RKO (cell line): ENCODE measurements around the gene NEURL2.
"Not testable (repeated sequence)": the region's sequence is repeated elsewhere in the genome, so short reads cannot be mapped to it uniquely, and the experiment has no call there.

ENCODE experiments used
- DNase-seq: peaks from one replicate; pipeline ENCODE4 v3.0.0-alpha.2; 2016; ENCODE audit warnings: low spot score

The NEURL2 gene, protein sequence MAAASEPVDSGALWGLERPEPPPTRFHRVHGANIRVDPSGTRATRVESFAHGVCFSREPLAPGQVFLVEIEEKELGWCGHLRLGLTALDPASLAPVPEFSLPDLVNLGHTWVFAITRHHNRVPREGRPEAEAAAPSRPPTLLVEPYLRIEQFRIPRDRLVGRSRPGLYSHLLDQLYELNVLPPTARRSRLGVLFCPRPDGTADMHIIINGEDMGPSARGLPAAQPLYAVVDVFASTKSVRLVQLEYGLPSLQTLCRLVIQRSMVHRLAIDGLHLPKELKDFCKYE

DNA sequence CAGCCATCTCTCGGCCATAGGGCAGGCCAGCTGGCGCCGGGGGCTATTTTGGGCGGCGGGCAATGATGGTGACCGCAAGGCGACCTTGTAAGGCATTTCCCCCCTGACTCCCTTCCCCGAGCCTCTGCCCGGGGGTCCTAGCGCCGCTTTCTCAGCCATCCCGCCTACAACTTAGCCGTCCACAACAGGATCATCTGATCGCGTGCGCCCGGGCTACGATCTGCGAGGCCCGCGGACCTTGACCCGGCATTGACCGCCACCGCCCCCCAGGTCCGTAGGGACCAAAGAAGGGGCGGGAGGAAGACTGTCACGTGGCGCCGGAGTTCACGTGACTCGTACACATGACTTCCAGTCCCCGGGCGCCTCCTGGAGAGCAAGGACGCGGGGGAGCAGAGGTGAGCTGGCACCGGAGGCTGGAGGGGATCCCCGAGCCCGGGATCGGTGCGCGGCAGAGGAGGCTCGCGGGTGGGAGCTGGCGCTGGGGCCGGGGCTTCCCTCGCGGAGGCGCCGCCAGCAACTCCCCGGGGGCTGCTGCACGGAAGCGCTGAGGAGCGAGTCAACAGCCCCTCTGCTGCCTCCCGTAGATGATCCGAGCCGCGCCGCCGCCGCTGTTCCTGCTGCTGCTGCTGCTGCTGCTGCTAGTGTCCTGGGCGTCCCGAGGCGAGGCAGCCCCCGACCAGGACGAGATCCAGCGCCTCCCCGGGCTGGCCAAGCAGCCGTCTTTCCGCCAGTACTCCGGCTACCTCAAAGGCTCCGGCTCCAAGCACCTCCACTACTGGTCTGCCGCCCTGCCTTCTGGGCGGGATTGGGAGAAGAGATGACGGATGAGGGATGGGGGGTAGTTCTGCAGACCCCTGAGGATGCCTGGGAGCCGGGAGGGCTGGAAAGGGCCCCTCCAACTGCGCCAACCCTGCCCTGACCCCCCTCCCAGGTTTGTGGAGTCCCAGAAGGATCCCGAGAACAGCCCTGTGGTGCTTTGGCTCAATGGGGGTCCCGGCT, at the start of gene NEURL2, which contains the start of gene CTSA:
TSS of gene NEURL2 (minus strand) at position 224 of the 999 bp plus-strand sequence. CDS start at position 7, 217 bp downstream.
TSS of gene CTSA (plus strand) at position 351 of the 999 bp plus-strand sequence. CDS start at position 585, 234 bp downstream.
- DNase-seq, result peak; percentile 96

GRCh38 chr20:45940469-45940868, 49.5 kb upstream of the NEURL2 start:
- no peak for DNase-seq

- peak; percentile 49 for DNase-seq
These were observed 49.0 kb upstream of the NEURL2 start for GRCh38 chr20:45940053-45940452.

DNA sequence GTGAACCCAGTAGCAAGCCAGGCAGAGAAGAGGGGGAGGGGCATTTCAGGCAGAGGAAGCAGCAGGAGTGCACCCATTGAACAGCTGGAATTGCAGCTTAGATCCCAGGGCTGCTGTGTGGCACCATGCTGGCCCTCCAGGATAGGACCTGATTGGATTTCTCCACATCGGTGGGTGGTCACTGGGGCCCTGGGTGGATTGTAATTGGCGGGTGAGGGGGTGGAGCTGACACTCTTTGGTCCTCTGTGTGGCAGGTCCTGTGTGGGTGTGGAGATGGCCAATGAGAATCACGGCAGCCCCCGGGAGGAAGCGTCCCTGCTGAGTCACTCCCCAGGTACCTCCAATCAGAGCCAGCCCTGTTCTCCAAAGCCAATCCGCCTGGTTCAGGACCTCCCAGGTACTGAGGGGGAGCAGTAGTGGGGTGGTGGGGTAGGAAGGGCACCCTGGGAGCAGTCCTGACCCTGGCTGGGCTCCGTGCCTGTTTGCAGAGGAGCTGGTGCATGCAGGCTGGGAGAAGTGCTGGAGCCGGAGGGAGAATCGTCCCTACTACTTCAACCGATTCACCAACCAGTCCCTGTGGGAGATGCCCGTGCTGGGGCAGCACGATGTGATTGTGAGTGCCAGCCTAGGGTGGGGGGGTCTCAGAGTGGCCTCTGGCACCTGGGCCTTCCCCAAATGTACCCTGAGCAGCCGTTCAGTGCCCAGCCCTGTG, 47.9 kb upstream of the NEURL2 start:
- no peak for DNase-seq

GRCh38 chr20:45937765-45938164, 46.8 kb upstream of the NEURL2 start:
- DNase-seq, result no peak

GRCh38 chr20:45935416-45936046, 44.5 kb upstream of the NEURL2 start:
- DNase-seq, result peak; percentile 79

DNA sequence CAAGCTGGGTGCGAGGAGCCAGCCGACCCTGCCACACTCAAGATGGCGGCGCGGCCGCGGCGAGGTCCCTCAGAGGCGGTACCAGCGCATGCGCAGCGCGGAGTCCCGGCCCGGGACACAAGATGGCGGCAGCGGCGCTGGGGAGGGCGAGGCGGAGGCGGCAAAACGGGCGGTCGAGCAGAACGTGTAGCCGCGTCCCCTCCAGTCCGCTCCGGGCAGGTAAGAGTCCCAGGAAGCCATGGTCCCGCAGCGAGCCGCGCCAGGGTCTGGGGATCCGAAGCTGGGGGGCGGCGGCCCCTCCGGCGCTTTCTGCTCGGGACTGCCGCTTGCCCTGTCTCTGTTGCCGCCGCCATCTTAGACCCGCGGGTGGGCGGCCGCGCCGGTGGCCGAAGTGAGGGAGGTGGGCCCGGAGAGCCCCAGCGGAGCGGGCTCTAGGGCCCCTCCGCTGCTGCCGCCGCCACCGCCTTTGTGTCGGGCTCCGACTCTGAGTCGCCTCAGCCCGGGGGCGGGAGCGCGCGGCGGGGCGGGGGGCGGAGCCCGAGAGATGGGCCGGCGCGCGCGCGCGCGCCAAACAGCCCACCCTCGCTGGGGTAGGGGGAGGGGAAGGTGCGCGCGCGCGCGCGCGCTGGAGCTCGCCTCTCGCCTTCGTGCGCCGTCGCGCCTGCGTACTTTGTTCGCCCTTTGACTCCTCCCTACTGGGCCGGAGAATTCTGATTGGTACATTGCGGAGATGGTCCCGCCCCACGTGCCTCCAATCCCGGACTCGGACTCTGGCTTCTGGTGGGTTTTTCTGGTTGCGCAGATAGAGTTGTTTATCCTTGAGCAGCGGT, 43.8 kb upstream of the NEURL2 start, which contains the start of gene PCIF1:
TSS of gene PCIF1 (plus strand) at position 98 of the 830 bp plus-strand sequence. CDS start 4,317 bp downstream, outside the sequence.
- peak; percentile 98 for DNase-seq

GRCh38 chr20:45934046-45934585, 43.1 kb upstream of the NEURL2 start:
- DNase-seq, result peak; percentile 77

- DNase-seq, result peak; percentile 96
These were observed 42.4 kb upstream of the NEURL2 start for GRCh38 chr20:45933266-45934045.

GRCh38 chr20:45931680-45932079, 40.7 kb upstream of the NEURL2 start:
- not testable (repeated sequence) for DNase-seq

DNA sequence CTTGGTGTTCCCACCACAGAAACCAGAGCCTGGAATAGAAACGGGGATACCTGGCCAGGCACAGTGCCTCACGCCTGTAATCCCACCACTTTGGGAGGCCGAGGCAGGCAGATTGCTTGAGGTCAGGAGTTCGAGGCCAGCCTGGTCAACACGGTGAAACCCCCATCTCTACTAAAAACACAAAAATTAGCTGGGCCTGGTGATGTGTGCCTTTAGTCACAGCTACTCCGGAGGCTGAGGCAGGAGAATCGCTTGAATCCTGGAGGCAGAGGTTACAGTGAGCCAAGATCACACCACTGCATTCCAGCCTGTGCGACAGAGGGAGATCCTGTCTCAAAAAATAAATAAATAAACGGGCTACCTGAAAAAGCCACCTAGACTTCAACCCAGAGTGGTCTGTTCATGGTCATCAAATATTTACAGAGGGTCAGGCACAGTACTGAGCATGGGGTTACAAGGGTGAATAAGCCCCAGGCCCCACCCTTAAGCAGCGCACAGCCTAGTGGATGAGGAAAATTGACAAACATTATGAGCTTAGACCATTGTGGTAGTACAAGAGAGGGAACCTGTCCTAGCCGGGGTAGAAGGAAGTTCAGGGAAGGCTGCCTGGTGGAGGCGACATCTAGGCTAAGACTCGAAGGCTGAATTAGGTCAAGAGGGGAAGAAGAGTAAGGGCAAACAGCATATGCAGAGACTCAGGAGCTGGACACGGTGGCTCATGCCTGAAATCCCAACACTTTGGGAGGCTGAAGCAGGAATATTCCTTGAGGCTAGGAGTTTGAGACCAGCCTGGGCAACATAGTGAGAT, 36.3 kb upstream of the NEURL2 start:
- no peak for DNase-seq

- no peak for DNase-seq
These were observed 35.7 kb upstream of the NEURL2 start for GRCh38 chr20:45926731-45927070.

DNA sequence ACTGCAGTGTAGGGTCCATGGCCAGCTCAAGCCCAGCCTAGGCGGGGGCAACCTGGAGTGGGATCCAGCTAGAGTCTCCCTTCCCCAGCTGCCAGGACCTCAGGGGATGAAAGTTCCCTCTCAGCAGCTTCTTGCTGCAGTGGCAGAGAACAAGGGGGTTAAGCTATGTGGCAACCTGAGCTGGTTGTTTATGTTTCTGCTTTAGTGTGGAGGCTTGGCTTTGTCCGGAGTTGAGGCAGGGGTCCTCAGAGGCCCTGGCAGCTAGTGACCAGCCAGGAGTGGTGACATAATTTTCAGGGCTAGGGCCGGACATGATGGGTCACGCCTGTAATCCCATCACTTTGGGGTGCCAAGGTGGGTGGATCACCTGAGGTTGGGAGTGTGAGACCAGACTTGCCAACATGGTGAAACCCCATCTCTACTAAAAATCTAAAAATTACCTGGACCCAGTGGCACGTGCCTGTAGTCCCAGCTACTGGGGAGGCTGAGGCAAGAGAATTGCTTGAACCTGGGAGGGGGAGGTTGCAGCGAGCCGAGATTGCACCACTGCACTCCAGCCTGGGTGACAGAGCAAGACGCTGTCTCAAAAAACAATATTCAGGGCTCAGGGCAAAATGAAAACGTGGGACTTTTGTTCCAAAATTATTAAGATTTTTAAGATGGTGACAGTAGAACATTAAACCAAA, 35.0 kb upstream of the NEURL2 start:
- DNase-seq, result no peak

- DNase-seq, result no peak
These were observed 33.6 kb upstream of the NEURL2 start for GRCh38 chr20:45924391-45925261.

- no peak for DNase-seq
These were observed 30.6 kb upstream of the NEURL2 start for GRCh38 chr20:45921337-45922189.
